Hippocampal formation (tissue), 2 donors: ENCODE measurements around the gene FLYWCH1.

ENCODE experiments used
- DNase-seq, 2 donors: peaks; one replicate each; lab custom pipeline; 2025; lab: John Stamatoyannopoulos, UW

The FLYWCH1 gene

DNA sequence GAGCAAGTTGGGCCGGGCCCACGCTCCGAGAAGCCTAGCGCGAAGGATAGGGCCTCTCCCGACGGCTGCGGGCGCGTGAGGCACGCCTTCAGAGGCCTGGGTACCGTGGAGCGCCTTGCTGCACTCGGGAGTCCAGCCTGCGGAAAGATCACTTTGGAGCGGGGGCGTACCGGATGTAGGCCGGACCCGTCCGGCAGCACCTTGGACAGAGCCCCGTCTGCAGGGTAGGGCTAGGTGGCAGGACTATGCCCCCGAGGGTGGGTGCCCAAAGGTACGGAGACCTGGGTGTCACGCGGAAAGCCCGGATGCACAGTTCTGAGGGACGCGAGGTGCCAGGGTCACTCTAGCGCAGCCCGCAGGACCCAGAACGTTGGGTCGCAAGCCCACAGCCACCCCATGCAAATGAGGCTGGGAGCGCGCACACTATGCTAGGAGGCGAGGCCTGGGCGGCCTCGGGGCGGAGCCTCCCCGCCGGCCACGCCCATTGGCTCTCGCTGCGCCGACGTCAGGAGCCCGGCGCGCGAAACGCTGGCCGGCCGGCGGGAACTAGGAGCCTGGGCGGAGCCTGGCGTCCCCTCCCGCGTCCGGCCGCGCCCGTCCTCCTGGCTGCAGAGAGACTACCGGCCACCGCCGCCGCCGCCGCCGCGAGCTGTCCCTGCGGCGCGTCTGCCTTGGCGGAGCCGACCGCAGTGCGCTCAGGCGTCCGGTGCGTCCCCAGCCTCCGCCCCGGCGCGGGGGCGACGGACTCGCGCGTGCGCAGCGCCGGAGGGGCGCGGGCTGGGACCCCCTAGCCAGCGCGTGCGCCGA, 57.2 kb downstream of the FLYWCH1 start, which contains the start of gene PAQR4:
TSS of gene PAQR4 (plus strand) at position 611 of the 807 bp plus-strand sequence. CDS start 327 bp downstream, outside the sequence.
- peak; percentile 81 to 88 for DNase-seq

DNA sequence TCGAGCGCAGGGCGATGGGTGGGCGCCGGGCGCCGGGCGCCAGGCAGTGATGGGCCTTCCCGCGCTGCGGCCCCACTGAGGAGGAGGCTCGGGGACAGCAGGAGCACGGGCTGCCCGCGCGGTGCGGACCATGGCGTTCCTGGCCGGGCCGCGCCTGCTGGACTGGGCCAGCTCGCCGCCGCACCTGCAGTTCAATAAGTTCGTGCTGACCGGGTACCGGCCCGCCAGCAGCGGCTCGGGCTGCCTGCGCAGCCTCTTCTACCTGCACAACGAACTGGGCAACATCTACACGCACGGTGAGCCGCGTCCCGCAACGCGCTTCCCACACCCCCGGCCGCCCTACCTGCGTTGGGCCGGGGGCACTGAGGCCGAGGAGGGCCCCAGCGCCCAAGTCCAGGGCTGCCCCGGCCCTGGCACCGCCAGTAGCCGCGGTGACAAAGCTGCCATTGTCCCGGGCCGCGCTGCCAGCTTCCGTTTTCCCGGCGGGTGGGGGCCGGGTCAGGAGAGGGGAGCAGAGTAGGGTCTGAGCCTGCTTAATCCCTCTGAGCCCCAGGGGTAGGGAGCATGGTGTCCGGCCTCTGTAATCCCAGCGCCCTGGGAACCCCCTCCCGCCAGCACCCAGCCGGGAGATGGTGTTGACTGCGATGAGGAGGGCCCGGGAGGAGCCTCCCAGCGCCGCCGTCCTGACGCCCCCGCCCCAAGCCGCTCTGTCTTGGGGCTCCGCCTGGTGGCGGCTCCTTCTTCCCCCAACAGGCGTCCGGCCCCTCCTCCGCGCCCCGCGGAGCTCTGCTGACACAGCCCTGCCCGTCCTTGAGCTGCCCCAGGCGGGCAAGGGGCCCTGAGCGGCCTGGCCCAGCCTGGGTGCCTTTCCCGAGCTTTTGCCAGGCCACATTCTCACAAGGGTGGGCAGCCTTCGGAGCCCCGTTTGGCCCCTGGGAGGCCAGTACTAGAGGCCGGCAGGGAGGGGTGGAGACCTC, 58.1 kb downstream of the FLYWCH1 start:
- DNase-seq, result peak; percentile 27 to 67

GRCh38 chr16:2970563-2970962, 58.8 kb downstream of the FLYWCH1 start:
- no peak for DNase-seq

- DNase-seq, result no peak
These were observed 59.6 kb downstream of the FLYWCH1 start for GRCh38 chr16:2971134-2971984.

- peak in 1 of 2 donors; percentile 20 for DNase-seq
These were observed 60.5 kb downstream of the FLYWCH1 start for GRCh38 chr16:2971985-2972784.

GRCh38 chr16:2973093-2973492, 61.4 kb downstream of the FLYWCH1 start:
- DNase-seq, result peak; percentile 18 to 20

DNA sequence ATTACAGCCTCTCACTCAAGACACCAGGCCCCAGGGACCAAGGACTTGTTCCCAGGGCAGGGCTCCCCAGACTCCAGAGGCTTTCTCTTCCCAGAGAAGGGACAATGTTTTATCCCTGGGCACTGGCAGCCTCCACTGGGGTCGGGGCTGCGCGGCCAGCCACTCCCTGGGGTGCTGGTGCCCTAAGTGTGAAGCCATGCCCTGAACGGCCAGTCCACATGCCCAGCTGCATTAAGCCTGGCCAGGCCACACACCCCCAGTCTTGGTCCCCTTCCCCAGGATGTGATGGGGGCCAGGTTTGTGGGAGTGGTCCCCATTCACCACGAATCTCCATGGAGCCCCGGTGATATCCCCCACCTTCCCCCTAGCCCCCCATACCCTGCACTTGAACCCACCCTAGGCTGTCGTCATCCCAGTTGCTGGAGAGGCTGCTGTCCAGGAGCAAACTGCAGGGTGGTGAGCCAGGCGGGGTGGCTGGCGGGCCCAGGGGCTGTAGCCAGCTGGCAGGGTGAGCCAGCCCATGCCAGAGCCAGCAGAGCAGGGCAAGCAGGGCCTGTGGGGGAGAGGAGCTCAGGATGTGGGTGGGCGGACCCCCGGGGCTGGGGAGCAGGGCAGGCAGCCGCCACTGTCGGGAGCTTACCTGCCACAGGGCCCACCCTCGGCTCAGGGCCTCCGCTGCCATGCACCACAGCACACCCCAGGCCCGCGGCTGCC, 62.0 kb downstream of the FLYWCH1 start:
- DNase-seq, result peak in 1 of 2 donors; percentile 18

DNA sequence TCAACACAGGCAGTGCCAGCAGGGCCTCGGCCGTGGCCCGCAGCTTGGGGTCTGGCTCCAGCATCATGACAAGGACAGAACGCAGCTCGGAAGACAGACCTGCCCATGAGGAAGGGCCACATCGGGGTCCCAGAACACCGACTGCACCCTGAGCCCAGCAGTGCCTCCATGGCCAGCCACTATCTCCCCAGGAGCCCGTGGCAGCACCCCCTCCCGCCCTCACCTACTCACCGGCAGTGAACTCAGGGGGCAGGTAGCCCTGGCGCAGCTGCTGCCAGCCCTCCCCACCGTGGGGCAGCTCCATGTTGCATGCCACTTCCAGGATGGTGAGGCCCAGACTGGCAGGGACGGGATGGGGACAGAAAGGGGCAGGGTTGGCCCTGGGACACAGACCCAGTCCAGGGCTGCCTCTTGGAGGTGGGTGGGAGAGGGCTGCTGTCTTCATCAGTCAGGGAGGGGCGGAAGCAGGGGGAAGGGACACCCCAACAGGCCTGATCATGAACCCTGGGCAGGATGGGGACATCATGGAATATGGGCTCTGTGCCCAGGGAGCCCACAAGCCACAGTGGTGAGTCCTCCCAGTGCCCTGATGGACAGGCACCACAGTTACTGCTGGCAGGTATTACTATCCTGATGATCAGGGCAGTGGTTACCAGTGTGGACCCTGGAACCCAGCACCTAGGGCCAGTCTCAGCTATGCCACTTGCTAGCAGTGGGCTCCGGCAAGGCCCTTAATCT, 62.8 kb downstream of the FLYWCH1 start:
- no peak for DNase-seq

DNA sequence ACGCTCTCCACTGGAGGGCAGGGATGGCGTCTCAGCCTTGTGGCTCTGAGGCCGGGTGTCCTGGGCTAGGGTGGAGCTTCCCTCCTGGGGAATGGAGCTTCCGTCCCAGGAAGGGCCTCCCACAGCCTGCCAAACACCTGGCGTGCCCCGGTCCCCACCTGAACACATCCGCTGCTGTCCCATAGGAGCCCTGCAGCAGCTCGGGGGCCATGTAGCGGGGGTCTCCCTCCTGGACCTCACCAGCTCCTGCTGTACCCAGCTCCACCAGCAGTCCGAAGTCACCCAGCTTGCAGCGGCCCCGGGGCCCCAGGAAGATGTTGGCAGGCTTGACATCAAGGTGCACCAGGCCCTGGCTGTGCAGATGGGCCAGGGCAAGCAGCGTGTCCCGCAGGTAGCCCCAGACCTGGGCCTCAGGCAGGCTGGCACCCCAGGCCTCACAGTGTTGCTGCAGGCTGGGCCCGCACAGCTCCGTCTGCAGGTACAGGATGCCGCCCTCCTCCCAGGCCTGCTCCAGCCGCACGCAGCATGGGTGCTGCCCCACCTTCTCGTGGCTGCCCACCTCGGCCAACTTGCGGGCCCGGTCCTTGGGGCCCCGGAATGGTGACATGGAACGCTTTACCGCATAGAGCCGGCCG, 63.5 kb downstream of the FLYWCH1 start:
- no peak for DNase-seq

DNA sequence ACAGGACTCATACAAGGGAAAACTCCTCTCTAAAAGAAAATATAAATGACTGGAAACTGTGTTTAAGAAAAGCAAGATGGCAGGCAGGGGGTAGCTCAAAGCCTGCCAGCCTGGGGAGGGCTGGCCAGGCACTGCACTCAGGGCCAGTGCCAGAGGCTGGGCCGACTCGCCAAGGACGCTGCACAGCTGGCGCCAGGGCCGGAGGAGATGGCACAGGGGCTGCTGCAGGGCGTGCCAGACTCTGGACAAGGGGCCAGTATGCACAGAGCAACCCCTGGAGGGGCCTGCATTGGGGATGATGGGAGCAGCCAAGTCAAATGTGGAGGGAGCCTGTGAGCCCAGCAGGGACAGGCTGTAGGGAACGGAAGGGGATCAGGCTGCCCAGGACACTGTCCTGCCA, 64.5 kb downstream of the FLYWCH1 start:
- peak in 1 of 2 donors; percentile 24 for DNase-seq

GRCh38 chr16:2976673-2977072, 64.9 kb downstream of the FLYWCH1 start:
- no peak for DNase-seq

DNA sequence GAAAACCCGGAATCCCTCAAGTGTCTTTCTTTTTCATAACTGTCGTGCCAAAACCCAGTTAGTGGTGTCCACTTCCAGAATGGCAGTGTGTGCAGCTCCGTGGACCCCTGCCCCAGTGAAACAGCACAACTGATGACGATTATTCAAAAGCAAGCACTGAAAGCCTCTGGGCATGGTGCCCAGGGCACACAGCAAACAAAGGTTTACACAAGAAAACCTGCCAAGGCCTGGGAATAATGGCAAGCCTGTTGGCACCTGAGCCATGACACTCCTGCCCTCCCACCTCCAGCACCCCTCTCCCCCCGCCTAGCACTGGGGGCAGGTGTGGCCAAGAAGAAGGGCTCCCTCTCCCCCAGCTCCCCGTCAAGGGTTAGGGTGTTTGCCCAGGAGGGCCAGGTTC, 65.7 kb downstream of the FLYWCH1 start:
- peak in 1 of 2 donors; percentile 14 for DNase-seq

GRCh38 chr16:2979669-2980226, 68.0 kb downstream of the FLYWCH1 start:
- no peak for DNase-seq

GRCh38 chr16:2980227-2981176, 68.8 kb downstream of the FLYWCH1 start, which contains the start of gene PKMYT1:
Gene PKMYT1, minus strand, starts transcription at chr16:2980446. Its CDS starts 789 bp downstream, at chr16:2979657.
- DNase-seq, result peak; percentile 72 to 86

DNA sequence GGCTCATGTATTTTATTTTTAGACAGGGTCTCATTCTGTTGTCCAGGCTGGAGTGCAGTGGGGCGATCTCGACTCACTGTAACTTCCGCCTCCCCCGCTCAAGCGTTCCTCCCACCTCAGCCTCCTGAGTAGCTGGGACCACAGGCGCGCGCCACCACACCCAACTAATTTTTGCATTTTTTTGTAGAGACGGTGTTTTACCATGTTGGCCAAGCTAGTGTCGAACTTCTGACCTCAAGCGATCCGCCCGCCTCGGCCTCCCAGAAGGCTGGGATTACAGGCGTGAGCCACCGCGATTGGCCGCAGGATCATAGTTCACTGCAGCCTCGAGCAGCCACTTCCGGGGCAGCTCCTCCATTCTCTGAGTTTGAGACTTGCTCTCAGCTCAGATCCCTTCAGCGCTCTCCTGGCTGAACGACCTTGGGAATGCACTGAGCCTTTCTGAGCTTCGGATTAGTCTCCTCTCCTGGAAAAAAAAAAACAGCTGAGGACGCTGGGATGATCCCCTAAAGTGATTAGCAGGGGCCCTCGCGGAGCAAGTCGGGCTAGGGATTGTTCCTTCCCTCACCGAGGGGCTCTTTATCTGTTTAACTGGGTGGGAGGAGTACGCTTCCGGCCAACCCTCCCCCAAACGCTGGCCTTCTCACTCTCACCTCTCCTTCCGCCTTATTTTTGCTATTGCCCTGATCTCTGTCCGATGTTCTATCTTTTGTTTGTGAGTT, 69.6 kb downstream of the FLYWCH1 start:
- DNase-seq, result no peak

- no peak for DNase-seq
These were observed 70.1 kb downstream of the FLYWCH1 start for GRCh38 chr16:2981899-2982250.

GRCh38 chr16:2982402-2982801, 70.7 kb downstream of the FLYWCH1 start:
- DNase-seq, result no peak
